Activated T-cell treated with anti-CD3 and anti-CD28 coated beads for 48 hours (primary cell): ENCODE measurements around the gene U2AF2.

Experiments
- DNase-seq: peaks from one replicate; pipeline ENCODE4 v3.0.0-alpha.2; 2020; ENCODE audit warnings: low read depth

The U2AF2 gene

GRCh38 chr19:55643003-55643886 lies 11.6 kb upstream of the U2AF2 start, which contains the start of gene ZNF581:
TSS of gene ZNF581 (plus strand) at chr19:55643649. CDS start at chr19:55644572, 923 bp downstream.
- peak; percentile 80 for DNase-seq

DNA sequence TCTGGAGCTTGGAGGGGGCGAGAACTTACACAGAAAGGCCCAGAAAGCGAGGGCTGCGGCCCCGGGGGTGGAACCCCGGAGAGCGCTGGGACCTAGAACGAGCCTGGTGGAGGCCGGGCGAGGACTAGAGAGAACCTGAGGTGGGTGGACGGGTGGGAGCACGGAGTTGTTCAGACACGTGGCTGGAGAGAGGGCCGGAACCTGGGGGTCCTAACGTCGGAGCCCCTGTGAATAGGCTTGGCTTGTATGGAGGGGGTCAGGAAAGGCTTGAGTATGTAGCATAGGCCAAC lies 11.0 kb upstream of the U2AF2 start:
- no peak for DNase-seq

DNA sequence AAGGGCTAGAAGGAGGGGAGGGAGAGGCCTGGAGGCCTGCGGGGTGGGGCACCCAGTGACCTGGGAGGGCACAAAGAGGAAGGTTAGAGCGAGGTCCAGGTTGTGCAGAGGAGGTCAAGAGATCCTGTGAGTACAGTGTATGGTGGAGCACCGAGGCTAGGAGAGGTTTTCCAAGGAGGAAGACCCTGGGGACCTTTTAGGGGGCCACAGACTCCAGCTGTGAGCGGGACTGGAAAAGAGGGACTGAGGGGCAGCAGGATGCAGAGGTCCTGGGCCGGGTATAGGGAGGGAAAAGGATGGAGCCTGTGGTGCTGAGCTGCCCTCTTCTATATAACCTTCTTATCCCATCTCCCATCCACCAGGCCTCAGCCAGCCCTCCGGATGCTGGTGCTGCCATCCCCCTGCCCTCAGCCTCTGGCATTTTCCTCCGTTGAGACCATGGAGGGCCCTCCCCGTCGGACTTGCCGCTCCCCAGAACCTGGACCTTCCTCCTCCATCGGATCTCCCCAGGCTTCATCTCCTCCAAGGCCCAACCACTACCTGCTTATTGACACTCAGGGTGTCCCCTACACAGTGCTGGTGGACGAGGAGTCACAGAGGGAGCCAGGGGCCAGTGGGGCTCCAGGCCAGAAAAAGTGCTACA lies 10.5 kb upstream of the U2AF2 start:
- no peak for DNase-seq

DNA sequence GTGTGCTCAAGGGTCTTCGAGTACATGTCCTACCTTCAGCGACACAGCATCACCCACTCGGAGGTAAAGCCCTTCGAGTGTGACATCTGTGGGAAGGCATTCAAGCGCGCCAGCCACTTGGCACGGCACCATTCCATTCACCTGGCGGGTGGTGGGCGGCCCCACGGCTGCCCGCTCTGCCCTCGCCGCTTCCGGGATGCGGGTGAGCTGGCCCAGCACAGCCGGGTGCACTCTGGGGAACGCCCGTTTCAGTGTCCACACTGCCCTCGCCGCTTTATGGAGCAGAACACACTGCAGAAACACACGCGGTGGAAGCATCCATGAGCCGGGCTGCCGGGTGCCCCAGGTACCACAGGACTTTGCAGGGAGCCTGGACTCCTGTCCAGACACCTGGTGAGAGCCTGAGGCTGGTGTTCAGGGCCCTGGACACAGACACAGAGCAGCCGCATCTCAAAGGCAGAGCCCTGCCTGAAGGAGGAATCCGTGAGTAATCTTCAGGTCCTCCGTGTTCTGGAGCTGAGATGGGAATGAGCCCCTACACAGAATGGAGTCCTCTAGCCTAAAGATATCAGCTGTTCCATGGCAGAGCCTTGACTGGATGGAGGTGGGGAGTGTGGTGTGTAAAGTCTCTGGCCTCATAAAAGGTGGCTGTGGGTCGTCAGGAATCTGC lies 9.9 kb upstream of the U2AF2 start:
- no peak for DNase-seq

DNA sequence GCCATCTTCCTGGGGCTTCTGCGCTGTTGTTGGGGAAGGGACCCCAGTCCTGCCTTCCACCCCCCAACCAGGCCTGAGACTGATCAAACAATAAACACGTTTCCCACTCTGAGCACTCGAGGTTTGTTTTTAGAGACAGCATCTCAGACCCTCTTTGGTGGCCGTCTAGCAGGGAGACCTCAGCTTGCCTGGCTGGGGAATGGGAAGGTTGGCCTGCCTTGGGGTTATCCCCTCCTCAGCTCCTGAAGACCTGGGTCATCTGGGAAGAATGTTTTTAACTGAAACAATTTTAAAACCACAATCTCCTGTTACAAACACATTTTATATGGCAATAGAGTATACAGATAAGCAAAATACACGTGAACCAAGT lies 9.3 kb upstream of the U2AF2 start:
- DNase-seq = no peak

GRCh38 chr19:55646889-55647731 lies 7.7 kb upstream of the U2AF2 start:
- no peak for DNase-seq

- peak; percentile 27 for DNase-seq
Observed at GRCh38 chr19:55647732-55648584, 6.9 kb upstream of the U2AF2 start, which contains the start of gene CCDC106. TSS of gene CCDC106 (plus strand) at chr19:55648212. CDS start at chr19:55649047, 835 bp downstream.

- no peak for DNase-seq
Observed at GRCh38 chr19:55648585-55649267, 6.1 kb upstream of the U2AF2 start.

DNA sequence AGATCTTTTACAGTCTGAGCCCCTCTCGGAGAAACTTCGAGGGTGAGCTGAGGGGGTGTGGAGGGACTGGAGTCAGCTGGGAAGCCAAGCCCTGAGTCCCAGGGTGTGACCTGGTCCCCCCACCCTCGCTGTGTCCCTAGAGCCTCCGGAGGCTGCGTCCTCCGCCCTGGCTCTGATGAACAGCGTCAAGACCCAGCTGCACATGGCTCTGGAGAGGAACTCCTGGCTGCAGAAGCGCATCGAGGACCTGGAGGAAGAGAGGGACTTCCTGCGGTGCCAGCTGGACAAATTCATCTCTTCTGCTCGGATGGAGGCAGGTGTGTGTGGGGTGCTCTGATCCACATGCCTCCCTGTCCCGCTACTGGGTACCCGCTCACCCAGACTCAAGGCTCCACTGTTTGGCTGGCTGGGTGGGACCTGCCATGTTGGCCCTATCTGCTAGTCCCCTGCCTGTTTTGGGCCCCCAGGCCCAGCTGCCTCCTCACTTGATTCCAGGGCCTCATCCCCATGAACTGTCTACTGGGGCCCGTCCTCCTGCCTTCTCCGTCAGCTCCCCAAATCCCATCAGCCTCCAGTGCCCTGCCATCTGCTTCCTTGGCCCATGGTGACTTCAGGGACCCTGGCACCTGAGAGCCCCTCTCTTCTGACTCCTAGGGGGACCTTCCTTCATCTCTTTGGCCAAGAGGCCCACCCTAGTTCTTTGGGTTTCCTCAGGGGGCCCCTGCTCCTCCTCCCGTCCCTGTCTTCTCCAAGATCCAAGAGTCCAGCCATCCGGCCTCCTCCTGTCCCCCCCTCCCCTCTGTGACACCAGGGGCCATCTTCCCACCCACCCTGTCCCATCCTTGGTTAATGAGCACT lies 5.3 kb upstream of the U2AF2 start:
- DNase-seq = no peak

- DNase-seq = no peak
Observed at GRCh38 chr19:55650126-55650557, 4.7 kb upstream of the U2AF2 start.

- DNase-seq = no peak
Observed at GRCh38 chr19:55650602-55651230, 4.1 kb upstream of the U2AF2 start.

DNA sequence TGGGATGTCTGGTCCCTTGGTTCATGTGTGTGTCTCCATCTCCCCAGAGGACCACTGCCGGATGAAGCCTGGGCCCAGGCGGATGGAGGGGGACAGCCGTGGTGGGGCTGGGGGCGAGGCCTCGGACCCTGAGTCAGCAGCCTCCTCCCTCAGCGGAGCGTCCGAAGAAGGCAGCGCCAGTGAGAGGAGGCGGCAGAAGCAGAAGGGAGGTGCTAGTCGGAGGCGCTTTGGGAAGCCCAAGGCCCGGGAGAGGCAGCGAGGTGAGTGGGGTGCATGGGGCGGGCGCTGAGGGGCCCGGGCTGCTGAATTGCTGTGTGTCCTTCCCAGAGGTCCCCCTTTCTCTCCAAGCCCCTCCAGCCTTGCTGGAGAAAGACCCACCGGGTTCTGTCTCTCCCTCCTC lies 3.6 kb upstream of the U2AF2 start:
- no peak for DNase-seq

GRCh38 chr19:55652311-55653128 lies 2.3 kb upstream of the U2AF2 start:
- DNase-seq = no peak

DNA sequence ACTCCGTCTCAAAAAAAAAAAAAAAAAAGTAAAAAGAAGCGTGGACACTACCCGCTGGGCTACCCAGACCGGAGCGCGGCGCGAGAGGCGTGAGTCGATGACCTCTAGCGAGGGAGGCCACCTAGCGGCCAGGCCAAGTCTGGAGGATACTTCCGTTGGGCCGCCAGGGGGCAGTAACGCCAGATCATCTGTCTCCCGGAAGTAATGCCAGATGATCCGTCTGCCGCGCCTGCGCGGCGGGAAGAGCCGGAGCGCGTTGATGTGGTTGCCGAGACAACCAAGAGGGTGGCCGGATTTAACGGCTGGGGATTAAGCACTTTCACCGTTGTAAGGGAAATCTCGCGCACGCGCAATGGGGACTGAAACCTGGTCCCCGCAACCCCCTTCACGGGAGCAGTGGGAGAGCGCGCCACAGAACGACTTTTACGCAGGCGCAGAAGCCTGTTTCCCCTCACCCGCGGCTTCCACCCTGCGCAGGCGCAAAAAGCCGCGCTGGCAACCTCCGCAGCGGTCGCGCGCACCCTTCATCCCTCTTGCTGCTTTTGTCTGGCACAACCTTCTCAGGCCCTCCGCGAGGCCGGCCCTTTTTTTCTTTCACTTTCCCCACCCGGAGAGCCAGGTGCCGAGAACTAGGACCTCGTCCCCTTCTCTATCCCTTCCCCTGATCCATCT lies 1.0 kb upstream of the U2AF2 start:
- DNase-seq = peak; percentile 93

DNA sequence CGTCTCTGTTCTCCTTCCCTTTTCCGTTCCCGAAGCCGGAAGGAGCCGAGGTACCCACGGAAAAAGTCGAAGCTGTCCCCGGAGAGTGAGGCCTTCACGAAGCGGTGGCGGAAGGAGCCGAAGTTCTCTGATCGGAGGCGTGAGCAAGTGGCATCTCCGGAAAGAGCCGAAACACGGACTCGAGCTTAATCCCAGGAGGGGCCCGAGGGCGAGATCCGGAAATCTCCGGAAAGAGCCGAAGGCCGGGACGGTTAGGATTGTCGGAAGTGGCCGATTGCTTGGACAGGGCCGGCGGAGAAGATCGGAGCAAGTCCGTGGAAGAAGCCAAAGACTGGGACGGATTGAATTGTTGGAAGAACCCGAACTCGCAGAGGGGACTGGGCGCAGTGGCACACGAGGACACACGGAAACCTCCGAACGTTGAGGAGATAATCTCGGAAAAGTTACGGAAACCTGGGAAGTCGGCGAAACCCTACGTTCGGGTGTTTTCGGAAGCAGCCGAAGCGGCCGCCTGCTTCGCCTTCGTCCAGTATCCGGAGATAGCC lies 440 bp upstream of the U2AF2 start:
- DNase-seq = peak; percentile 98

- DNase-seq = no peak
Observed at GRCh38 chr19:55655648-55656040, 809 bp downstream of the U2AF2 start.

DNA sequence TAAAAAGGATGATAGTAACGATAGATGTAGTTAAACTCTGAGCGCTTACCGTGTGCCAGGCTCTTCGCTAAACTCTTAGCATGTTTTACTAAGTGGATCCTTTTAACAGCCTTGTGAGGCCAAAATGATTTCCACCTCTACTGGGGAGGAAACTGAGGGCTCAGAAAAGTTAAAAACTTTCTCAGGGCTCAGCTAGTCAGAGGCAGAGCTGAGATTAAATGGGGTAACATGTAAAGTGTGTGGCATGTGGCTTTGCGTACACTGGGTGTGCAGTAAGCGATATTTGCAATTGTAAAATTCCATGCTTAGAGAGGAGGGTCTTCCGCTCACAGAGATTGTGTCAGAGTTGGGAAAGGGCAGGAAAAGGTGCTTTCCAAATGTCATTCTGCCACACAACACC lies 1.7 kb downstream of the U2AF2 start:
- DNase-seq = no peak
